IMR-90 (cell line): ENCODE results near the gene PODXL. TPM values are rescaled to one million over a fixed set of nuclear protein-coding genes. Genes with fewer than 3 reads are reported as not detected.

Source experiments
- ATAC-seq: fragments of 200-7000 bp; cut with Tn5 transposase; 2 replicates; pipeline ENCODE4 v1.9.1; 2020; ENCODE audit warnings: low read depth, mild to moderate bottlenecking, moderate library complexity
- BruUV-seq: library from RNA; stranded (reverse); fragments of 400-500 nt; replicated peaks from 2 replicates; lab custom pipeline; 2021; lab: Mats Ljungman, UMichigan
- CTCF ChIA-PET: fragments of 300-600 bp; formaldehyde crosslinking; extraction: SDS; loops from one replicate; lab custom pipeline; 2021; ENCODE audit warnings: antibody characterized with exemption; lab: Yijun Ruan, JAX
- POLR2A ChIA-PET: fragments of 300-600 bp; sonication (Branson Sonifier 250); formaldehyde crosslinking; loops from one replicate; lab custom pipeline; 2022; ENCODE audit warnings: antibody characterized with exemption; ENCODE audit not compliant: unreplicated experiment; lab: Charles Lee
- DNase-seq: peaks from one replicate; pipeline ENCODE4 v3.0.0; 2013
- H2AFZ ChIP-seq: replicated peaks from 2 replicates; pipeline ENCODE3; 2013; ENCODE audit warnings: low read length, mild to moderate bottlenecking; ENCODE audit not compliant: poor library complexity
- H2AK5ac ChIP-seq: 2 replicates; pipeline ENCODE4 v1.6.1; 2013; ENCODE audit warnings: low read depth, low read length, inconsistent platforms
- H2AK9ac ChIP-seq: replicated peaks from 2 replicates; pipeline ENCODE3; 2013; ENCODE audit warnings: mild to moderate bottlenecking, low read depth, low read length, moderate library complexity; ENCODE audit not compliant: poor library complexity
- H2BK120ac ChIP-seq: 2 replicates; pipeline ENCODE4 v1.6.1; 2013; ENCODE audit warnings: low read depth, low read length, inconsistent platforms
- H2BK15ac ChIP-seq: 3 replicates; pipeline ENCODE4 v1.6.1; 2013; ENCODE audit warnings: low read depth, low read length, inconsistent platforms
- H2BK20ac ChIP-seq: 2 replicates; pipeline ENCODE4 v1.6.1; 2013; ENCODE audit warnings: low read depth, mild to moderate bottlenecking, inconsistent platforms, low read length, moderate library complexity
- H2BK5ac ChIP-seq: 2 replicates; pipeline ENCODE4 v1.6.1; 2013; ENCODE audit warnings: mild to moderate bottlenecking, low read depth, low read length, inconsistent platforms; ENCODE audit not compliant: poor library complexity, severe bottlenecking
- H3K14ac ChIP-seq: replicated peaks from 2 replicates; pipeline ENCODE4 v1.6.1; 2013; ENCODE audit warnings: low read depth, low read length, inconsistent platforms
- H3K18ac ChIP-seq: 2 replicates; pipeline ENCODE4 v1.6.1; 2013; ENCODE audit warnings: low read depth, low read length, control low read depth
- H3K23ac ChIP-seq: 2 replicates; pipeline ENCODE4 v1.6.1; 2013; ENCODE audit warnings: low read depth, low read length, inconsistent platforms
- H3K27ac ChIP-seq: 2 replicates; pipeline ENCODE4 v1.5.1; 2013; ENCODE audit warnings: mild to moderate bottlenecking, control low read depth, low read length; ENCODE audit not compliant: insufficient read depth
- H3K27me3 ChIP-seq: 2 replicates; pipeline ENCODE4 v1.6.1; 2013; ENCODE audit warnings: low read length; ENCODE audit not compliant: control insufficient read depth, insufficient read depth
- H3K36me3 ChIP-seq: 2 replicates; pipeline ENCODE4 v1.6.1; 2013; ENCODE audit warnings: low read length, mixed read lengths; ENCODE audit not compliant: control insufficient read depth, insufficient read depth
- H3K4ac ChIP-seq: 2 replicates; pipeline ENCODE4 v1.6.1; 2013; ENCODE audit warnings: low read depth, low read length, inconsistent platforms
- H3K4me1 ChIP-seq: 2 replicates; pipeline ENCODE4 v1.6.1; 2013; ENCODE audit warnings: low read length, mixed read lengths; ENCODE audit not compliant: control insufficient read depth, insufficient read depth
- H3K4me2 ChIP-seq: 2 replicates; pipeline ENCODE4 v1.6.1; 2013; ENCODE audit warnings: low read depth, mild to moderate bottlenecking, control low read depth, low read length, moderate library complexity
- H3K4me3 ChIP-seq: 2 replicates; pipeline ENCODE4 v1.5.1; 2013; ENCODE audit warnings: low read depth, mild to moderate bottlenecking, control low read depth, low read length, moderate library complexity; ENCODE audit not compliant: insufficient read depth
- H3K56ac ChIP-seq: 2 replicates; pipeline ENCODE4 v1.6.1; 2013; ENCODE audit warnings: low read length, inconsistent platforms; ENCODE audit not compliant: insufficient read depth; ENCODE audit errors: extremely low read depth
- H3K79me1 ChIP-seq, 2 experiments: 2 replicates each; pipeline ENCODE4 v1.6.1; 2013; ENCODE audit warnings: low read length in 2 of 2, inconsistent platforms in 1 of 2, low read depth in 1 of 2
- H3K9ac ChIP-seq: 2 replicates; pipeline ENCODE4 v1.6.1; 2013; ENCODE audit warnings: low read depth, low read length, control low read depth
- H3K9me1 ChIP-seq: 2 replicates; pipeline ENCODE4 v1.6.1; 2013; ENCODE audit warnings: low read length, inconsistent platforms; ENCODE audit not compliant: insufficient read depth
- H3K9me3 ChIP-seq: 2 replicates; pipeline ENCODE4 v1.6.1; 2013; ENCODE audit warnings: low read length; ENCODE audit not compliant: control insufficient read depth, insufficient read depth
- H4K20me1 ChIP-seq: 2 replicates; pipeline ENCODE4 v1.6.1; 2013; ENCODE audit warnings: low read length, inconsistent platforms; ENCODE audit not compliant: insufficient read depth
- H4K5ac ChIP-seq: 2 replicates; pipeline ENCODE4 v1.6.1; 2013; ENCODE audit warnings: mild to moderate bottlenecking, low read depth, low read length, control low read depth
- H4K8ac ChIP-seq, 2 experiments: 2 replicates each; pipeline ENCODE4 v1.6.1; 2013; ENCODE audit warnings: low read depth in 2 of 2, low read length in 2 of 2, control low read depth in 1 of 2, inconsistent platforms in 1 of 2
- H4K91ac ChIP-seq: 2 replicates; pipeline ENCODE4 v1.6.1; 2013; ENCODE audit warnings: low read depth, low read length, inconsistent platforms; ENCODE audit not compliant: insufficient read depth
- BHLHE40 ChIP-seq: fragments of 150-350 bp; IDR thresholded peaks from 2 replicates; pipeline ENCODE4 v1.6.1; 2016; ENCODE audit warnings: mild to moderate bottlenecking, low read depth, low read length
- CHD1 ChIP-seq: IDR thresholded peaks from 2 replicates; pipeline ENCODE4 v1.6.1; 2012; ENCODE audit warnings: low read depth, low read length, improper control_type of control experiment
- CTCF ChIP-seq: conservative IDR thresholded peaks from 2 replicates; pipeline ENCODE4 v1.5.1; 2012; ENCODE audit warnings: mild to moderate bottlenecking, low read depth, low read length, improper control_type of control experiment
- ELK1 ChIP-seq: fragments of 150-350 bp; IDR thresholded peaks from 2 replicates; pipeline ENCODE4 v1.6.1; 2016; ENCODE audit warnings: low read depth, mild to moderate bottlenecking, low read length, moderate library complexity, borderline replicate concordance
- FOS ChIP-seq: fragments of 150-350 bp; IDR thresholded peaks from 2 replicates; pipeline ENCODE4 v1.6.1; 2016; ENCODE audit warnings: low read depth, low read length
- MAZ ChIP-seq: IDR thresholded peaks from 2 replicates; pipeline ENCODE4 v1.6.1; 2012; ENCODE audit warnings: low read depth, mild to moderate bottlenecking, low read length, improper control_type of control experiment, moderate library complexity, borderline replicate concordance
- MXI1 ChIP-seq: IDR thresholded peaks from 2 replicates; pipeline ENCODE4 v1.6.1; 2012; ENCODE audit warnings: low read depth, mild to moderate bottlenecking, low read length, moderate library complexity, borderline replicate concordance
- POLR2A ChIP-seq: IDR thresholded peaks from 2 replicates; pipeline ENCODE4 v1.6.1; 2012; ENCODE audit warnings: mild to moderate bottlenecking, low read depth, low read length
- RCOR1 ChIP-seq: IDR thresholded peaks from 2 replicates; pipeline ENCODE4 v1.6.1; 2012; ENCODE audit warnings: mild to moderate bottlenecking, low read length, improper control_type of control experiment; ENCODE audit not compliant: insufficient replicate concordance
- RFX5 ChIP-seq: IDR thresholded peaks from 2 replicates; pipeline ENCODE4 v1.8.0; 2012; ENCODE audit warnings: low read depth, mild to moderate bottlenecking, low read length, moderate library complexity
- SMC3 ChIP-seq: fragments of 150-350 bp; IDR thresholded peaks from 2 replicates; pipeline ENCODE4 v1.6.1; 2016; ENCODE audit warnings: low read depth, mild to moderate bottlenecking, antibody characterized with exemption, low read length, moderate library complexity
- USF2 ChIP-seq: fragments of 150-350 bp; IDR thresholded peaks from 2 replicates; pipeline ENCODE4 v1.6.1; 2017; ENCODE audit warnings: mild to moderate bottlenecking, antibody characterized with exemption, low read length, low read depth
- WGBS, 2 experiments: methylation state at CpG; one replicate each; pipeline versions ENCODE4 v1.1.5 to v1.1.7; 2013; ENCODE audit warnings: missing lambda C conversion rate in 2 of 2; ENCODE audit not compliant: insufficient read length in 1 of 2; ENCODE audit errors: extremely low coverage in 2 of 2; 5-methylcytosine and 5-hydroxymethylcytosine counted together
- dilution Hi-C: fragments of 300-500 bp; cut with HindIII; formaldehyde crosslinking; loops from one replicate; pipeline ENCODE4 v1.14.3; 2018; ENCODE audit warnings: low sequenced_read_pairs; ENCODE audit not compliant: unreplicated experiment
- in situ Hi-C: fragments of 300-500 bp; cut with MboI; formaldehyde crosslinking; loops from 3 replicates; pipeline ENCODE4 v1.14.3; 2019; ENCODE audit warnings: low sequenced_read_pairs, inconsistent platforms, mixed read lengths
- intact Hi-C: fragments of 100-400 bp; cut with micrococcal nuclease; formaldehyde crosslinking; loops from 2 replicates; pipeline ENCODE4 v1.10.0; 2022
- polyA plus RNA-seq, 3 experiments: library from polyadenylated mRNA; depleted of rRNA; stranded (reverse); fragments of >200 nt; gene quantifications; 2 replicates each; pipeline ENCODE4 v1.2.3, GENCODE V29; 2012; ENCODE audit warnings: low replicate concordance in 1 of 3
- total RNA-seq: library from RNA; depleted of rRNA; stranded (reverse); fragments of >200 nt; gene quantifications from 2 replicates; pipeline ENCODE4 v1.2.3, GENCODE V29; 2012

Gene PODXL
- total and polyA plus RNA-seq, 2 of the 4 experiments (the other 2 are of a cell fraction) = 1.3 to 3.8 TPM

- CTCF ChIA-PET = no interaction called here
- in situ Hi-C loops = loop anchor here (5.0 kb wide), 1 partner anchor 143 kb away; no protein-coding TSS in a partner anchor
- Histone ChIP-seq H2BK20ac (no peak overlapping the region), H2BK15ac (no peak overlapping the region), H3K9me1 (peaks cover 4% of the 10 kb centered on the region), H3K36me3 (no peaks in the 10 kb centered on the region), H3K9ac (no peak overlapping the region), H2AK5ac (no peak overlapping the region), H4K20me1 (no peaks in the 10 kb centered on the region), H3K27ac (no peak overlapping the region), H2BK5ac (no peak overlapping the region), H3K23ac (no peak overlapping the region), H3K4me2 (no peak overlapping the region), H3K4me3 (no peak overlapping the region), H3K14ac (no peak overlapping the region), H3K9me3 (no peaks in the 10 kb centered on the region), H2AK9ac (no peak overlapping the region), H3K4ac (no peak overlapping the region), H4K91ac (no peak overlapping the region), H3K18ac (no peak overlapping the region), H4K8ac (no peak overlapping the region), H2AFZ (no peak overlapping the region), H2BK120ac (no peak overlapping the region), H3K79me1 (peaks cover 0 to 6% of the 10 kb centered on the region in 2 experiments; a peak in 1 of 4 replicates), H3K27me3 (no peaks in the 10 kb centered on the region; the same call in 1 of the 2 replicates), H3K4me1 (no peaks in the 10 kb centered on the region), H4K5ac (no peak overlapping the region), H3K56ac (no peak overlapping the region)
- TF ChIP-seq CTCF (no peak), FOS (no peak), BHLHE40 (no peak), MXI1 (no peak), ELK1 (no peak), POLR2A (no peak), CHD1 (no peak), USF2 (no peak), SMC3 (no peak), RCOR1 (no peak), MAZ (no peak), RFX5 (no peak)
- no TSS peak for BruUV-seq
- dilution Hi-C loops = no loop called here
- no CpG with 5 or more reads among the region's 8 CpGs for whole genome bisulfite sequencing, 2 experiments
- ATAC-seq (no peak), DNase-seq (no peak)
- POLR2A ChIA-PET = no interaction called here
- intact Hi-C loops = no loop called here
Observed at GRCh38 chr7:131509781-131510180, 46.6 kb downstream of the PODXL start.
